A673 (cell line): ENCODE data around the gene CDKAL1. TPM values are rescaled to one million over a fixed set of nuclear protein-coding genes. Genes with fewer than 3 reads are reported as not detected.

Source experiments
- BruUV-seq: library from RNA; stranded (reverse); fragments of 400-500 nt; replicated peaks from 2 replicates; lab custom pipeline; 2021; lab: Mats Ljungman, UMichigan
- CTCF ChIA-PET: fragments of 300-600 bp; sonication (Branson Sonifier 250); formaldehyde crosslinking; loops from one replicate; lab custom pipeline; 2022; ENCODE audit warnings: antibody characterized with exemption; lab: Charles Lee
- POLR2A ChIA-PET: fragments of 300-600 bp; sonication (Branson Sonifier 250); formaldehyde crosslinking; loops from one replicate; lab custom pipeline; 2022; ENCODE audit warnings: antibody characterized with exemption; ENCODE audit not compliant: low non-redundant PET; lab: Charles Lee
- DNase-seq: peaks from one replicate; pipeline ENCODE4 v3.0.0-alpha.2; 2015; ENCODE audit warnings: low spot score
- H3K27ac ChIP-seq: fragments of 200-600 bp; sonication (generic); 2 replicates; pipeline ENCODE4 v1.5.1; 2016; ENCODE audit warnings: mixed run types, low read depth, mild to moderate bottlenecking, mixed read lengths, antibody characterized with exemption, low read length; ENCODE audit not compliant: poor library complexity, severe bottlenecking
- H3K27me3 ChIP-seq: fragments of 200-600 bp; sonication (generic); replicated peaks from 2 replicates; pipeline ENCODE4 v1.6.1; 2017; ENCODE audit warnings: mixed run types, low read depth, mild to moderate bottlenecking, mixed read lengths, antibody characterized with exemption, low read length; ENCODE audit not compliant: insufficient read depth, poor library complexity
- H3K36me3 ChIP-seq: fragments of 200-600 bp; sonication (generic); 2 replicates; pipeline ENCODE4 v1.6.1; 2016; ENCODE audit warnings: mixed run types, mild to moderate bottlenecking, mixed read lengths, antibody characterized with exemption, low read length; ENCODE audit not compliant: insufficient read depth, poor library complexity, severe bottlenecking
- H3K4me1 ChIP-seq: fragments of 200-600 bp; sonication (generic); 2 replicates; pipeline ENCODE4 v1.6.1; 2017; ENCODE audit warnings: mixed run types, mild to moderate bottlenecking, mixed read lengths, antibody characterized with exemption, low read length; ENCODE audit not compliant: insufficient read depth, poor library complexity, severe bottlenecking
- H3K4me3 ChIP-seq: fragments of 200-600 bp; sonication (generic); 2 replicates; pipeline ENCODE4 v1.5.1; 2016; ENCODE audit warnings: low read depth, mixed run types, mild to moderate bottlenecking, mixed read lengths, low read length; ENCODE audit not compliant: poor library complexity, severe bottlenecking
- H3K9me3 ChIP-seq: fragments of 200-600 bp; sonication (generic); 2 replicates; pipeline ENCODE4 v1.6.1; 2016; ENCODE audit warnings: mixed run types, low read depth, mild to moderate bottlenecking, mixed read lengths, antibody characterized with exemption, low read length; ENCODE audit not compliant: poor library complexity, severe bottlenecking
- EZH2 ChIP-seq: fragments of 200-600 bp; sonication (generic); IDR thresholded peaks from 2 replicates; pipeline ENCODE4 v1.6.1; 2017; ENCODE audit warnings: borderline replicate concordance, low read depth, mild to moderate bottlenecking, mixed read lengths, antibody characterized with exemption, low read length; ENCODE audit not compliant: poor library complexity, severe bottlenecking
- intact Hi-C: fragments of 100-400 bp; cut with micrococcal nuclease; formaldehyde crosslinking; loops from one replicate; pipeline ENCODE4 v1.10.0; 2022; ENCODE audit not compliant: unreplicated experiment
- total RNA-seq: library from RNA; stranded (reverse); gene quantifications from 2 replicates; pipeline ENCODE4 v1.2.3, GENCODE V29; 2021
- TF ChIP-seq, protein P1 (sequence below): fragments of 300-800, 200-600 bp; sonication (generic); conservative IDR thresholded peaks from 2 replicates; pipeline ENCODE4 v1.5.1; 2017; ENCODE audit warnings: low read depth, mild to moderate bottlenecking, antibody characterized with exemption, low read length, moderate library complexity, mixed read lengths

CDKAL1 gene
- total RNA-seq, 1 experiment from 2014 or later: 35.5 TPM

DNA sequence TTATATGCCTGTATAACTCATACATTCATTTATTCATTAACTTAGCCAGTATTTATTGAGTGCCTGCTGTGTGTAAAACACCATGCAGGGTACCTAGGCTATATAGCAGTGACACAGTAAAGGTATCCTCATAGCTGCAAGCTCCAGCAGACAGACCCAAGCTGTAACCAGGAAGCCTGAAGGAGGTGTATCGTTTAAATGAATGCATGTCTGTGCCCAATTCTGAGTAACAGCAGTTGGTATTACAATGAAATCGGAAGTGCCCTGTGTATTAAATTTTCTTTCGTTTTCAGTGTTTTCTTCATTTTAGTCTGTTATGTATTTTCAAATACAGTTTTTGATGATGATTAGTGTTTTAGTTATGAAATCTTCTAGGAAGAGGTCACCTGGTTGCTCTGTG lies 573.5 kb downstream of the CDKAL1 start:
- TF ChIP-seq, protein P1, sequence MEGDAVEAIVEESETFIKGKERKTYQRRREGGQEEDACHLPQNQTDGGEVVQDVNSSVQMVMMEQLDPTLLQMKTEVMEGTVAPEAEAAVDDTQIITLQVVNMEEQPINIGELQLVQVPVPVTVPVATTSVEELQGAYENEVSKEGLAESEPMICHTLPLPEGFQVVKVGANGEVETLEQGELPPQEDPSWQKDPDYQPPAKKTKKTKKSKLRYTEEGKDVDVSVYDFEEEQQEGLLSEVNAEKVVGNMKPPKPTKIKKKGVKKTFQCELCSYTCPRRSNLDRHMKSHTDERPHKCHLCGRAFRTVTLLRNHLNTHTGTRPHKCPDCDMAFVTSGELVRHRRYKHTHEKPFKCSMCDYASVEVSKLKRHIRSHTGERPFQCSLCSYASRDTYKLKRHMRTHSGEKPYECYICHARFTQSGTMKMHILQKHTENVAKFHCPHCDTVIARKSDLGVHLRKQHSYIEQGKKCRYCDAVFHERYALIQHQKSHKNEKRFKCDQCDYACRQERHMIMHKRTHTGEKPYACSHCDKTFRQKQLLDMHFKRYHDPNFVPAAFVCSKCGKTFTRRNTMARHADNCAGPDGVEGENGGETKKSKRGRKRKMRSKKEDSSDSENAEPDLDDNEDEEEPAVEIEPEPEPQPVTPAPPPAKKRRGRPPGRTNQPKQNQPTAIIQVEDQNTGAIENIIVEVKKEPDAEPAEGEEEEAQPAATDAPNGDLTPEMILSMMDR: no peak
- no peak for TF ChIP-seq EZH2
- Histone ChIP-seq H3K4me1 (peaks cover 14% of the 10 kb centered on the region), H3K9me3 (no peaks in the 10 kb centered on the region), H3K27ac (no peak overlapping the region), H3K36me3 (no peaks in the 10 kb centered on the region), H3K4me3 (no peak overlapping the region), H3K27me3 (no peaks in the 10 kb centered on the region)
- ChIA-PET CTCF (no interaction called here), POLR2A (no interaction called here)
- intact Hi-C loops: no loop called here
- DNase-seq: no peak
- BruUV-seq: no TSS peak

DNA sequence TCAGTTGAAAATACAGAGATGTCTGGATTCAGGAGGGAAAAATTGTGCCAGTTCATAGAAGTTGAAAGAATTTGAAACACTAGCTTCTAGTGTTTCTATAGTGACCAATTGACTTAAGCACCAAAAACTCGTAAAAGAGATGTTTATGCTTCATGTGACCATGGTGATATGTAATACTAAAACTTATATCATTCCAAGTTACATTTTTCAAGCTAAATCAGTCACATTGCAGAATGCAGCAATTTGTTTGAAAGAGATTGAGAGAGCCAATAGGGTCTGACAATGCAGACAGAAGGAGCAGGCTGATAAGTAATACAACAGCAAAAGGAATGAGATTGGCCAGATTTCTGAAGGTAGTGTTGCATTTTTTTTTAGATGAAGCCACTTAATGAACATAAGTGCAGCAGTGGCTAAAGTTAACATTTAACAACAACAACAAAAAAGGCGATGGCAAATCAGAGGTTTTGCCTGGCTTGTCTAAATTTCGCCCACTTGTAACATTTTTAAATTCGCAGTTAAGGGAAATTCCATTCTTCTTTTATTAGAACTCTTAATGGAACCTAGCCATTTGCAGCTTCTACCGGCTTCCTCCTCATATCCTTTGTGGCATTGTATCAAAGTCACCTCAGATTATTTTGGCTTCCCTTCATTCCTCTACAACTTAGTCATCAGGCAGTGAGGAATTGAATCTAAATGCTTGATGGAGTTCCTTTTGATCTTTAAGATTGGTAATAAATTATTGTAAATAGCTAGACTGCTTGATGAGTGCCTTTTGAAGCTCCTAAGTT lies 575.3 kb downstream of the CDKAL1 start:
- ChIA-PET CTCF (no interaction called here), POLR2A (no interaction called here)
- Histone ChIP-seq H3K4me1 (peaks cover 14% of the 10 kb centered on the region), H3K27me3 (no peaks in the 10 kb centered on the region), H3K36me3 (no peaks in the 10 kb centered on the region), H3K9me3 (no peaks in the 10 kb centered on the region), H3K27ac (no peak overlapping the region), H3K4me3 (no peak overlapping the region)
- no TSS peak for BruUV-seq
- DNase-seq: peak; percentile 53
- intact Hi-C loops: no loop called here
- no peak for TF ChIP-seq EZH2
- TF ChIP-seq, protein P1: no peak

- no peak overlapping the region for H3K4me3 ChIP-seq
- CTCF ChIA-PET: no interaction called here
- BruUV-seq: no TSS peak
- no peaks in the 10 kb centered on the region for H3K36me3 ChIP-seq
- POLR2A ChIA-PET: no interaction called here
- no peaks in the 10 kb centered on the region for H3K9me3 ChIP-seq
- intact Hi-C loops: no loop called here
- DNase-seq: no peak
- no peaks in the 10 kb centered on the region for H3K27me3 ChIP-seq
- TF ChIP-seq EZH2: no peak
- TF ChIP-seq, protein P1: no peak
- H3K4me1 ChIP-seq: peaks cover 19% of the 10 kb centered on the region
- H3K27ac ChIP-seq: no peak overlapping the region
These were observed 576.4 kb downstream of the CDKAL1 start for GRCh38 chr6:21110684-21111083.
